ENCODE data around the gene GARNL3.

GARNL3 gene

GRCh38 chr9:127415657-127416056 is 151.1 kb downstream of the GARNL3 start:
- no peak for DNase-seq

GRCh38 chr9:127417131-127418036 is 152.8 kb downstream of the GARNL3 start:
- no peak for DNase-seq

GRCh38 chr9:127418037-127418471 is 153.5 kb downstream of the GARNL3 start:
- DNase-seq: peak; percentile 74

GRCh38 chr9:127419348-127419747 is 154.8 kb downstream of the GARNL3 start:
- no peak for DNase-seq

- no peak for DNase-seq
Observed at GRCh38 chr9:127421057-127421456, 156.5 kb downstream of the GARNL3 start.

- peak; percentile 50 for DNase-seq
Observed at GRCh38 chr9:127422133-127422782, 157.7 kb downstream of the GARNL3 start.

- DNase-seq: no peak
Observed at GRCh38 chr9:127422787-127423186, 158.2 kb downstream of the GARNL3 start.

- no peak for DNase-seq
Observed at GRCh38 chr9:127423476-127423933, 158.9 kb downstream of the GARNL3 start.

- peak; percentile 96 for DNase-seq
Observed at GRCh38 chr9:127423934-127424675, 159.5 kb downstream of the GARNL3 start, which contains the start of gene ZNF79. TSS of gene ZNF79 (plus strand) at chr9:127424382. CDS start at chr9:127424788, 406 bp downstream.

GRCh38 chr9:127424676-127424999 is 160.1 kb downstream of the GARNL3 start:
- peak; percentile 56 for DNase-seq

GRCh38 chr9:127426756-127427155 is 162.2 kb downstream of the GARNL3 start:
- DNase-seq: no peak

- no peak for DNase-seq
Observed at GRCh38 chr9:127428348-127428747, 163.8 kb downstream of the GARNL3 start.

- no peak for DNase-seq
Observed at GRCh38 chr9:127430415-127430814, 165.8 kb downstream of the GARNL3 start.

- no peak for DNase-seq
Observed at GRCh38 chr9:127437497-127438264, 173.1 kb downstream of the GARNL3 start.

GRCh38 chr9:127438394-127438793 is 173.8 kb downstream of the GARNL3 start:
- DNase-seq: no peak
